ENCODE data around the gene BASP1.
A peak's percentile ranks its signal among the peaks of the same experiment; 100 is the strongest.

The BASP1 gene

DNA sequence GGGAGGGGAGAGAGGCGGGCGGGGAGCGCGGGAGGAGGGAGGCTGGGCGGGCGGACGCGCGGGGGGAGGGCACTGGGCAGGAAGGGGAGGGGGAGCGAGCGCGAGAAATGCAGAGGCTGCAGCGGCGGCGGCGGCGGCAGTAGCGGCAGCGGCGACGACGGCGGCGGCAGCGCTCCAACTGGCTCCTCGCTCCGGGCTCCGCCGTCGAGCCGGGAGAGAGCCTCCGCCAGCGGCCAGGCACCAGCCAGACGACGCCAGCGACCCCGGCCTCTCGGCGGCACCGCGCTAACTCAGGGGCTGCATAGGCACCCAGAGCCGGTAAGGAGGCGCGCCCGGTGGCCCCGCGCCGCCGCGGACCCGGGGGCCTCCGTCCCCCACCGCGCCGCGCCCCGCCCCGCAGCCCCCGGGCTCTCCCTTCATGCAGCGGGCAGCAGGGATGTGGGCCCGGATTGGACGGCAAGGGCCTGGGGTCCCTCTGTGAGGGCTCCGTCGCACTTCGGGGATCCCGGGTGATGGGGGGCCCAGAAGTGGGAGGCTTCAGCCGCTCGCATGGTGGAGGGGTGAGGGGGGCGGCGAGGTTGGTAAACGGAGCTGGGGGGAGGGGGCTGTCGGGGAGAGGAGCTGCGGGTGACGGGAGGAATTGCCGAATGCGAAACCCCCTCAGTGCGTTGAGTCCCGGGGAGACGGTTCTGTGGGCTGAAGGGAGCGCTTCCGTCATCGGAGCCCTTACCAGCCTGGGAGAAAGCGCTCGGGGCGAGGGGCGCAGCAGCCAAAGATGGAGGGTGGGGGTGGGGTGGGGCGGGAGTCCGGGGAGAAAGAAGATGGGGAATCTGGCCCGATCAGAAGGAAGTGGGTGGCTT is at the start of gene BASP1:
Gene BASP1, plus strand, starts transcription at position 139 of the 860 bp plus-strand sequence. CDS start 57,586 bp downstream, outside the sequence.
- no peak for DNase-seq (ENCODE audit: low read depth in 2 of 2, low spot score in 1 of 2)

DNA sequence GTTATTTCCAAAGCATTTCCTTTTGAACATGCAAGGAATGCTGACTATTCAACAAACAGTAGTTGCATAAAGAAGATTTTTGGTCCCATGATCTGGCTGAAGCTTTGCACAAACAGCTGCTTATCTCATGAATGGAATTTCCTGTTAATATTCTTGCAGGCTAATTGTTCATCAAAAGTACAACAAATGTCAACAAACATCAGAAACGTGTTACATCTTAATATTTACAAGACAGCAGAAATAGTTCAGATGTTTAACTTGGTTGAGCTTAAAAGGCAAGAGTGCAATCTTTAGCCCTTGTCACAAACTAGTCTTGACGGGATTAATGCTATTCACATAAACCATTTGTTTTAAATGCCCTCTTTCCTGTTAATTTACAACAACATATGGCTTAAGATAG is 47.9 kb upstream of the BASP1 start:
- DNase-seq (ENCODE audit: low read depth in 2 of 2, low spot score in 1 of 2), result no peak

DNA sequence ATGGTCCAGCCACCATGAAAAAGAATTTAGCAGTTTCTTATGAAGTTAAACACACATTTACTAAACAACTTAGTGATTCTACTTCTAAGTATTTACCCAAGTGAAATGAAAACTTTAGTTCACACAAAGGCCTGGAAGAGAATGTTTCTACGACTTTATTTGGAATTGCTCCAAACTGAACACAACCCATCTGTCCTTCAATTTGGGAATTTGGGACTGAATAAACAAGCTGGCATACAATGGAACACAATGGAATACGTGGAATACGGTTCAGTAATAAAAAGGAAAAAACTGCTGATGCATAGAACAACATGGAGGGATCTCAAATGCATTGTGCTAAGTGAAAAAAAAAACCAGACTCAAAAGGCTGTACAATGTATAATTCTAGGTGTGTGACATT is 44.6 kb upstream of the BASP1 start:
- DNase-seq (ENCODE audit: low read depth in 2 of 2, low spot score in 1 of 2), result no peak

DNA sequence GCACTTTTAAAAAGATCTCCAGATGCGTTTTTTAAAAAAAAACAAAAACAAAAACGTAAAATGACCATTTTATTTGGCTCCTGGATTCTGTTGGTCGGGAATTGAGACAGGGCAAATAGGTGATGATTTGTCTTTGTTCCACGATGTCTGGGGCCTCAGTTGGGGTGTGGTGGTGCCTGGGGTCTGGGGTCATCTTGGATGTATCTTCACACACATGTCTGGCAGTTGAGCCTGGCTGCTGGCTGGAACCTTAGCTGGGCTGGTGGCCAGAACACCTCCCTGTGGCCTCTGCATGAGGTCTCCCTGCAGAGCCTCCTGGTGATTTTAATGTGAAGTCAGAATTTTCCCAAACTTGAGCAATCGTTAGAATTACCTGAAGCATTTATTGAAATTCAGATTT is 42.5 kb upstream of the BASP1 start:
- no peak for DNase-seq (ENCODE audit: low read depth in 2 of 2, low spot score in 1 of 2)

- DNase-seq (ENCODE audit: low read depth in 2 of 2, low spot score in 1 of 2), result no peak
Measured at GRCh38 chr5:17177501-17178372, 39.7 kb upstream of the BASP1 start.

- no peak for DNase-seq (ENCODE audit: low read depth in 2 of 2, low spot score in 1 of 2)
Measured at GRCh38 chr5:17178373-17178675, 39.1 kb upstream of the BASP1 start.

GRCh38 chr5:17180330-17180843 is 37.0 kb upstream of the BASP1 start:
- no peak for DNase-seq (ENCODE audit: low read depth in 2 of 2, low spot score in 1 of 2)

- no peak for DNase-seq (ENCODE audit: low read depth in 2 of 2, low spot score in 1 of 2)
Measured at GRCh38 chr5:17180864-17181723, 36.3 kb upstream of the BASP1 start.

GRCh38 chr5:17182494-17182893 is 34.9 kb upstream of the BASP1 start:
- no peak for DNase-seq (ENCODE audit: low read depth in 2 of 2, low spot score in 1 of 2)

- no peak for DNase-seq (ENCODE audit: low read depth in 2 of 2, low spot score in 1 of 2)
Measured at GRCh38 chr5:17182981-17183380, 34.5 kb upstream of the BASP1 start.

DNA sequence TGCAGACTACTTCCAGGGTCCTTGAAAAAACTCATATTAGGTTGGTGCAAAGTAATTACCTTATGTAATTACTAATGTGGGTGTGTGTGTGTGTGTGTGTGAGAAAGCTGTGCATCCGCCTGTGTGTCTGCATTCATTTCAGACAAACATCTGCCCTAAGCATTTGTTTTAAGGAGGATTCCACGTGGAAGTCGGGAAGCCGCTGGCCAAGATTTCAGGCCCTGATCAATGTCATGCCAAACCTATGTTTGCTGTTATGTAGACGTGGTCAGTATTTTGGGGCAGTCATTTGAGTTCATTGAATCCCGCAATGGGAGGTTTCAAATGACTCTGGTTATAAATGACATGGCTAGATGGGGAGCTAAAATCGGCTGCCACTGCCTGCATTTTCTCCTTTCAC is 33.6 kb upstream of the BASP1 start:
- DNase-seq (ENCODE audit: low read depth in 2 of 2, low spot score in 1 of 2), result no peak

GRCh38 chr5:17184588-17184987 is 32.8 kb upstream of the BASP1 start:
- no peak for DNase-seq (ENCODE audit: low read depth in 2 of 2, low spot score in 1 of 2)

GRCh38 chr5:17185349-17185748 is 32.1 kb upstream of the BASP1 start:
- no peak for DNase-seq (ENCODE audit: low read depth in 2 of 2, low spot score in 1 of 2)

DNA sequence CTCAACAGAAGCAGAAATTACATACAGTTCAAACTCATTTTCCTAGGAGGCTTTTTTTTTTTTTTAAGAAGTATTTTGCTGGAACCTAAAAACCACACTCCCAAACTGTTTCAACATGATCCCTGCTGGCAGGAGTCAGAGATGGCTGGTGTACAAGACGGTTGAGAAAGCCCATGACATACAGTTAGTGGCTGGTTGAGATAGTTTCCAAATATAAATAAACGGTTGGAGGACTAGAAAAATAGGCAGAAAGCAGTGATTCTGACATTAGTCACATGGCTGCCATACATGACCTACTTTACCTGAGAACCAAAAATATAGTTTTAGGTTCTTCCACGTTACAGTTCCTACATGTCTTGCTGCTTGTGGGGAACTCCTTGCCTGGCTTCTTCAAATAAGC is 31.7 kb upstream of the BASP1 start:
- no peak for DNase-seq (ENCODE audit: low read depth in 2 of 2, low spot score in 1 of 2)

DNA sequence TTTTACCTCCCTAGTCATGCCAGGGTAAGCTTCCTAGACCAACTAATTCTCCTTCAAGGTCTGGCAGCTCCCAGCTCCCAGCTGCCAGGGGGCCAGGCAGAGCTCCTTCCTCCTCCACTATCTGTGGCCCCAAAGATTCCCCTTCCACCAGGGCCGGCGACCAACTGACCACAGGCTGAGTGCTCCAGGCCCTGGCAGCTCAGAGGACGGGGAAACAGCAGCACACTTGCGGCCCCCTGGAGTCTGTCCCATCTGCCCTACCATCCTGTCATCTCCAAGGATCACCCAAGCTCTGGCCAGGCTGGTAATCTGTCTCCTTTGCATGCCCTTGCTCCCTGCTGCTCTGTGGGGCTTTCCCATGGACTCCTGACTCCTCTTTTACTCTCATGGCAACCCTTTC is 31.2 kb upstream of the BASP1 start:
- no peak for DNase-seq (ENCODE audit: low read depth in 2 of 2, low spot score in 1 of 2)

DNA sequence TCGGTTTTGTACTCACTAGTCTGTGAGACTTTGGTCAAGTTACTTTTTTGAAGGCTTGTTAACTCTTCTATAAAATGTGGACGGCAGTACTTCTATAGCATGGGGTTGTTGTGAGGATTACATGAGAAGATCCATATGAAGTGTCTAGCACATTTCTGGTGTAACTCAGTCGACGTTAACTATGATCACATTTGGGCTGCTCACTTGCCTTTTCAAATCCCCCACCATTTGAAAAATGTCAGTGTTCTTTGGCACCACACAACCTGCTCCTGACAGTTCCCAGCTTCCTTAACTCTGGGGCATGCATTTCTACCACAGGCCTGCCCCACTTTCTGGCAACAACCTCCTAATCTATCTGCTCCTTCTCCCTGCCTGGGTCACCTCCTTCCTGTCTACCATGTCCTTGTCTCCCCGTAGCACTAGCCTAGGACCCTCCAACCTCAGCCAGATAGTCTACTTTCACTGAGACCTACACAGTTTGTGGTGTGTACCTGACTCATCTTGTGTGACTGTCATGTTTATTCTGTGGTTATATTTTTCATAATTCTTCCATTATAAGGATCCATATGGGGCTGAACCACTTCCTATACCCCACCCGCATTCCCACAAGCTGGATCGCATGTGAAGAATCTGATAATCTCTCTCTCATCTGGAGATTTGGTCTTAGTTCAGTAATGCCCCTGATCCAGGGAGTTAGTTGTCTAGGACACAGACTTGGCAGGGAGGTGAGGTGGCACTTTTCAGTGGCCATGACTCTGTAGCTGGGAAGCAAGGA is 30.2 kb upstream of the BASP1 start:
- no peak for DNase-seq (ENCODE audit: low read depth in 2 of 2, low spot score in 1 of 2)

GRCh38 chr5:17187786-17188170 is 29.7 kb upstream of the BASP1 start:
- DNase-seq (ENCODE audit: low read depth in 2 of 2, low spot score in 1 of 2), result no peak

GRCh38 chr5:17189381-17190036 is 27.9 kb upstream of the BASP1 start:
- peak; percentile 5 to 16 for DNase-seq (ENCODE audit: low read depth in 2 of 2, low spot score in 1 of 2)

DNA sequence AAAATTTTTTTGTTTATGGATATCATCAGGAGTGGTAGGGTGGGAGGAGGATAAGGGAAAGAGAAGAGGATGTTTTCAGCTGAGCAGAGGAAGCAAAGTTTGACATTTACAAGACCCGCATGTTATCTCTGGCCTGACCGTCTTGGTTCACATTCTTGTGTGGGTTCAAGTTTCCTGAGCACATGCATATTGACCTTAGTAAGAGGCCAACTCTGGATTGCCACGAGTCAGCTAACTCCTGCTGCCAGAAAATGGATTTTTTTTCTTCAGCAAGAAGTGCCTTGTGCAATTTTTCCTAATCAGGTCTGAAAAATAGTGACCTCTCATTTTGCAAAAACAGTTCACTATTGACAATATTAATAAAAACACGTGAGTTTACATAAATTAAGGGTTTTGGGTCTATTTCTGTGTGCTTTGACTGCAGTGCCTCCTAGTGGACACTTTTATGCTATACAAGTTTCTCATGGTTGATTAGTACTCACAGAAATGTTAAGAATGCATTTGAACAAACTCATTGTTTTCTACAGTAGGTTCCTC is 27.1 kb upstream of the BASP1 start:
- no peak for DNase-seq (ENCODE audit: low read depth in 2 of 2, low spot score in 1 of 2)

All from stimulated activated CD8-positive, alpha-beta memory T cell treated with anti-CD3 and anti-CD28 coated beads, Interleukin-4, amount 100 ng/mL, for 1 hour (primary cell).